Neutrophil (primary cell): ENCODE measurements around the gene MED6.

Experiments used
- H3K27ac ChIP-seq: fragments of 200-600 bp; sonication (generic); 2 replicates; pipeline ENCODE4 v1.5.1; 2016; ENCODE audit warnings: mild to moderate bottlenecking, moderate library complexity
- H3K27me3 ChIP-seq: fragments of 200-600 bp; sonication (generic); 2 replicates; pipeline ENCODE4 v1.6.0; 2016; ENCODE audit warnings: mild to moderate bottlenecking
- H3K36me3 ChIP-seq: fragments of 200-600 bp; sonication (generic); 2 replicates; pipeline ENCODE4 v1.5.1; 2017
- H3K4me1 ChIP-seq, 2 experiments: fragments of 200-600 bp in 1 of 2; sonication (generic) in 1 of 2; 1 replicate in 1 of 2; 2 replicates in 1 of 2; pipeline versions ENCODE4 v1.5.1 to v1.6.1; 2013 to 2016; ENCODE audit warnings: low read depth in 1 of 2, low read length in 1 of 2, mild to moderate bottlenecking in 1 of 2, moderate library complexity in 1 of 2; ENCODE audit not compliant: control insufficient read depth in 1 of 2, insufficient read depth in 1 of 2
- H3K4me3 ChIP-seq, 2 experiments: fragments of 200-600 bp in 1 of 2; sonication (generic) in 1 of 2; 1 replicate in 1 of 2; 2 replicates in 1 of 2; pipeline ENCODE4 v1.5.1; 2013 to 2016; ENCODE audit warnings: low read depth in 1 of 2, low read length in 1 of 2, mild to moderate bottlenecking in 1 of 2, moderate library complexity in 1 of 2
- H3K9me3 ChIP-seq: fragments of 200-600 bp; sonication (generic); 2 replicates; pipeline ENCODE4 v1.5.1; 2016
- CTCF ChIP-seq: fragments of 200-600 bp; sonication (generic); IDR thresholded peaks from 2 replicates; pipeline ENCODE4 v1.5.1; 2016; ENCODE audit warnings: antibody characterized with exemption

MED6 gene

GRCh38 chr14:70573050-70573449, 27.4 kb downstream of the MED6 start:
- TF ChIP-seq CTCF: no peak
- H3K9me3 ChIP-seq: no peaks in the 10 kb centered on the region
- H3K4me3 ChIP-seq: no peak overlapping the region
- peaks cover 7% of the 10 kb centered on the region for H3K36me3 ChIP-seq
- H3K27ac ChIP-seq: no peak overlapping the region
- H3K4me1 ChIP-seq: no peaks in the 10 kb centered on the region
- H3K27me3 ChIP-seq: no peaks in the 10 kb centered on the region

- Histone ChIP-seq H3K36me3 (peaks cover 7% of the 10 kb centered on the region), H3K9me3 (no peaks in the 10 kb centered on the region), H3K4me3 (no peak overlapping the region), H3K27ac (no peak overlapping the region), H3K4me1 (no peaks in the 10 kb centered on the region), H3K27me3 (no peaks in the 10 kb centered on the region)
- no peak for TF ChIP-seq CTCF
These were observed 29.3 kb downstream of the MED6 start for GRCh38 chr14:70571139-70571538.

- Histone ChIP-seq H3K4me1 (no peaks in the 10 kb centered on the region), H3K4me3 (no peak overlapping the region), H3K27me3 (no peaks in the 10 kb centered on the region), H3K9me3 (no peaks in the 10 kb centered on the region), H3K36me3 (peaks cover 7% of the 10 kb centered on the region), H3K27ac (no peak overlapping the region)
- TF ChIP-seq CTCF: no peak
These were observed 32.7 kb downstream of the MED6 start for GRCh38 chr14:70567791-70568190.

GRCh38 chr14:70563869-70564268, 36.6 kb downstream of the MED6 start:
- Histone ChIP-seq H3K27ac (no peak overlapping the region), H3K36me3 (no peaks in the 10 kb centered on the region), H3K27me3 (no peaks in the 10 kb centered on the region), H3K4me3 (no peak overlapping the region), H3K9me3 (no peaks in the 10 kb centered on the region), H3K4me1 (no peaks in the 10 kb centered on the region)
- TF ChIP-seq CTCF: no peak

- no peak for TF ChIP-seq CTCF
- no peak overlapping the region for H3K4me3 ChIP-seq
- H3K4me1 ChIP-seq: no peaks in the 10 kb centered on the region
- H3K9me3 ChIP-seq: no peaks in the 10 kb centered on the region
- H3K27ac ChIP-seq: no peak overlapping the region
- H3K27me3 ChIP-seq: no peaks in the 10 kb centered on the region
- no peaks in the 10 kb centered on the region for H3K36me3 ChIP-seq
These were observed 37.0 kb downstream of the MED6 start for GRCh38 chr14:70563417-70563816.

GRCh38 chr14:70558356-70558755, 42.1 kb downstream of the MED6 start:
- Histone ChIP-seq H3K27me3 (no peaks in the 10 kb centered on the region), H3K4me3 (no peak overlapping the region), H3K9me3 (no peaks in the 10 kb centered on the region), H3K27ac (no peak overlapping the region), H3K4me1 (no peaks in the 10 kb centered on the region), H3K36me3 (no peaks in the 10 kb centered on the region)
- TF ChIP-seq CTCF: no peak
